GM11168 (cell line): ENCODE results near the gene ZNF451.

Experiments
- in situ Hi-C: fragments of 300-500 bp; cut with MboI; formaldehyde crosslinking; loops from one replicate; pipeline ENCODE4 v1.12.0; 2022; ENCODE audit warnings: low sequenced_read_pairs; ENCODE audit not compliant: unreplicated experiment

Gene ZNF451

DNA sequence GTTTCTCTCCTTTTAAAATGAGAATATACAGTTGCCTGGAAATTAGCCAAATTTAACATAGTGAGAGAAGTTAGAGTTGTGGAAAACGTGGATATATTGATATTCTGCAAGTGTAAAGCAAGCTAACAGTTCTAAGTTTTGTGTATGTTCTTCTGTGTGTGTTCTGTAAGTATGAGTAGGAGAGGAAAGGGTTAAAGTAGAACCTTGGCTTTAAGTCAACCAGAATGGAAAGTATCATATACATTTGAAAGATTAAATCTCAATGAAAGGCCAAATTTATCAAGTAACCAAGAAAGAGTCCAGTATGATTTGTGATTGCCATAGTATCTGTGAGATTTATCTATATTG is 52.2 kb downstream of the ZNF451 start:
- in situ Hi-C loops, result no loop called here

DNA sequence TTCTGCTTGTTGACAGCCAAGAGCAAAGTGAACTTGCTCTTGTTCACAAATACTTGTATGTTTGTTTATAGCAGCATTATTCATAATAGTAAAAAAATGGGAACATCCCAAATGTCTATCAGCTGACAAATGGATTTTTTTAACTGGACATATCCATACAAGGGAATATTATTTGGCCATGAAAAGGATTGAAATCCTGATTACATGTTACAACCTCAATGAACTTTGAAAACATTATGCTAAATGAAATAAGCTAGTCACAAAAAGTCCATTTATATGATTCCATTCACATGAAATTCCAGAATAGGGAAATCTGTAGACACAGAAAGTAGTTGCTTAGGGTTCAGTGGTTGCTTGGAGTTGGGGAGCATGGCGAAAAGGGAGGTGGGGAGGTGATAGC is 53.7 kb downstream of the ZNF451 start:
- in situ Hi-C loops, result no loop called here

DNA sequence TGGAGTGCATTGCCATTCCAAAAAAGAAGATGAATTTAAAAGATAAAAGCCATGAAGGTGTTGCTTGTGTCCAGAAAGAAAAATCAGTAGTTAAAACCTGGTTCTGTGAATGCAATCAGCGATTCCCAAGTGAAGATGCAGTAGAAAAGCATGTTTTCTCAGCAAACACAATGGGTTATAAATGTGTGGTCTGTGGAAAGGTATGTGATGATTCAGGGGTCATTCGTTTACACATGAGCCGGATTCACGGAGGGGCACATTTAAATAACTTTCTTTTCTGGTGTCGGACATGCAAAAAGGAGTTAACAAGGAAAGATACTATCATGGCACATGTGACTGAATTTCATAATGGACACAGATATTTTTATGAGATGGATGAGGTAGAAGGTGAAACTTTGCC is 57.4 kb downstream of the ZNF451 start:
- in situ Hi-C loops, result no loop called here

DNA sequence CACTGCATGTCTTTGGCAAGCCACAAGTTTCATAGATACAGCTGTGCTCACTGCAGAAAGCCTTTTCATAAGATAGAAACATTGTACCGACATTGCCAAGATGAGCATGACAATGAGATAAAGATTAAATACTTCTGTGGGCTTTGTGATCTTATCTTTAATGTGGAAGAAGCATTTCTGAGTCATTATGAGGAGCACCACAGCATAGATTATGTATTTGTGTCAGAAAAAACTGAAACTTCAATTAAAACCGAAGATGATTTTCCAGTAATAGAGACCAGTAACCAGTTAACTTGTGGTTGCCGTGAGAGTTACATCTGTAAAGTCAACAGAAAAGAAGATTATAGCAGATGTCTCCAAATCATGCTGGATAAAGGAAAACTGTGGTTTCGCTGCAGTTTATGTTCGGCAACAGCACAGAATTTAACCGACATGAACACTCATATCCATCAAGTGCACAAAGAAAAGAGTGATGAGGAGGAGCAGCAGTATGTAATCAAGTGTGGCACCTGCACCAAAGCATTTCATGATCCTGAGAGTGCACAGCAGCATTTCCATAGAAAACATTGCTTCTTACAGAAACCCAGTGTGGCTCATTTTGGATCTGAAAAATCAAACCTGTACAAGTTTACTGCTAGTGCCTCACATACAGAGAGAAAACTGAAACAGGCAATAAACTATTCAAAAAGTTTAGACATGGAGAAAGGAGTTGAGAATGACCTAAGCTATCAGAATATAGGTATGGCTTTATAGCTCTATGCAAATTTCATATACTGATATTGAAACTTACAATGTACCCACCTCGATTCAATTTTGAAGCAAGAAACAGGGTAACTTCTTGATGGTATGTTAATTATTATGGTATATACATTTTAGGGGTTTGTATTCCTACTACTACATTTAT is 58.2 kb downstream of the ZNF451 start:
- in situ Hi-C loops, result no loop called here

DNA sequence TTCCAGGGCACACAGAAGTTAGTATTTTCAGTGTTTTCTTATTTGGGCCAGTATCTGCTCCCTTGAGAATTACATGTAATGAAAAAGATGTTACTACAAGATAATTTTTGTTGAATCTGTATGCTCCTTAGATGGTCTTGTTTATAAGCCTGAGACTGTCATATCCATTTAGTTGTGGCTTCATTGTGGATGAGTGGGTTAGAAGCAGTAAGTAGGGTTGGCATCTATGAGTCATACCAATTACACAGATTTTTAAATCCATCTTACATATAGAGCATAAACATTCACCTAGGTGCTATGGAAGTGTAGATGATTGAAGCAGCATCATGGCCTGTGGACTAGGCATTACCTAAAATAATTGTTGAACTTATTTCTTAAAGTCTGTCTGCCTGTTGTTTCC is 68.7 kb downstream of the ZNF451 start:
- in situ Hi-C loops, result no loop called here

DNA sequence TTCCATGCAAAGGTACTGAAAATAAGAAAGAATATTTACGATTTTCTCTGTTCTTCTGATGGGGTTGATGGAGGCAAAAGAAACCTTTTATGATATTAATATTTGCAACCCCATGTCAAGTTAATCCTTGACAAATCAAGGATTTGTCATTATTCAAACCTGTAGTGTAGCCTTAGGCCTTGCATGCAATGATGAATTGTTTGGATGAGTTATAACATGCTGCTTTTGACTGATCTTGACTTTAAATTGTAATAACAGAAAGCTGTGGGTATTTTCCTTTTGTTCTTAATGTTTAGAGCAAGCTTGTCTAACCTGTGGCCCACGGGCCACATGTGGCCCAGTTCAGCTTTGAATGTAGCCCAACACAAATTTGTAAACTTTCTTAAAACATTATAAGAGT is 69.1 kb downstream of the ZNF451 start:
- in situ Hi-C loops, result no loop called here

DNA sequence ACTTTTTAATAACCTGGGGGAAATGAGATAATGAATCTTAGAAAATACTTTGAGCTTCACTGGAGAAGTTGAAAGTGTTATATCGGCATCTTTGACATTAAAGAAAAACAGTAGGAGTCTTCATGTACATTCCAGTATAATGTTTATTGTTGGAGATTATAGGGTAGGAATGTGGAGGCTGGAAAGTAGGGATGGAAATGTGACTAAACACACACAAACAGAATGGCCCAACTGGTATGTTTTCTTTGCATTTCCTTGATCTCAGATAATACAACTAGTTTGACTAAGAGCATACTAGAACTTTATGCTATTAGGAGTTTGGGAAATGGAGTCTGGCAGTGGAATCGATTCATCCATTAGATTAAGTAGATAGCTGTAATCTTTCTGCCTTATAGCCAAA is 72.0 kb downstream of the ZNF451 start:
- in situ Hi-C loops, result no loop called here

DNA sequence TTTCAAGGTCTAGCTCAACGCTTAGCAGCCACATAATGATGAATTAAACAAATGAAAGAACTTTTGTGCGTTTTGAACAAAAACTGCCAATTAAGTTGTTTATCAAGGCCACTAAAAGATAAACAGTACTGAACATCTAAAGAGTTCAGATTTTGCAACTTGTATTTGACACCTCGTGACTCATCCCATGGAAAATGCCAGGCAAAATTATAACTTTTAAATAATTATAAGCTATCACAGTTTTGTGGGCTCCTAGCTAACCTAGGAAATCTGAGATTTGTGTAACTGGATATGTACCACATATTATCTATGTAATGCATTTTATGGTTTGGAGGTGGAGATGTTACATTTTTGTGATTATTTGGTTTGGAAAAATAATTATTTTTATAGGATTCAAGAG is 72.5 kb downstream of the ZNF451 start:
- in situ Hi-C loops, result no loop called here

DNA sequence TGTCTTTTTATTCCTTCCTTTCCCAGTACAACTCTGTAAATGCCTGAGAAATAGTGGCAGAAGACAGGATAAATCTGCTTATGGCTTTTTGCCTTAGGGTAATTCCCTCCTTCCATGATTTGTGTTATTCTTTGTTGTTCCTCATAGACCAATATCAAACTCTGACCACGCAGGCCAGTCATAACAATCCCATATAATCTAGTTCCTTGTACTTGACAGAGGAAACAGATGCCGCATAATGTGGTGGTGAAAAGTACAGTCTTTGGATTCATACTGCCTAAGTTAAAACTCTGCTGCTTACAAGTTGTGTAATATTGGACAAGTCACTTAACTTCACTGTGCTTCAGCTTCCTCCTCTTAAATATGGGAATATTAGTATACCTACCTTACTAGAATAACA is 74.0 kb downstream of the ZNF451 start:
- in situ Hi-C loops, result no loop called here

DNA sequence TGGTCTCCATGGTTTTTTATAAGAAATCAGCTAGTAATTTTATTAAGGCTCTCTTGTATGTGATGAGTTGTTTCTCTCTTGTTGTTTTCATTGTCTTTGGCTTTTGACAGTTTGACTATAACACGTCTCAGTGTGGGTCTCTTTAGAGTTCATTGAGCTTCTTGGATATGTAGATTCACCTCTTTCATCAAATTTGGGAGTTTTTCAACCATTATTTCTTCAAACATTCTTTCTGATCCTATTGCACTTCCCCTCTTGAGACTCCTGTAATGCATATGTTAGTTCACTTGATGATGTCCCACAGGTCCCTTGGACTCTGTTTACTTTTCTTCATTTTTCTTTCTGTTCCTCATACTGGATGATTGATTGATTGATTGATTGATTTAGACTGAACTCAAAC is 75.1 kb downstream of the ZNF451 start:
- in situ Hi-C loops, result no loop called here

DNA sequence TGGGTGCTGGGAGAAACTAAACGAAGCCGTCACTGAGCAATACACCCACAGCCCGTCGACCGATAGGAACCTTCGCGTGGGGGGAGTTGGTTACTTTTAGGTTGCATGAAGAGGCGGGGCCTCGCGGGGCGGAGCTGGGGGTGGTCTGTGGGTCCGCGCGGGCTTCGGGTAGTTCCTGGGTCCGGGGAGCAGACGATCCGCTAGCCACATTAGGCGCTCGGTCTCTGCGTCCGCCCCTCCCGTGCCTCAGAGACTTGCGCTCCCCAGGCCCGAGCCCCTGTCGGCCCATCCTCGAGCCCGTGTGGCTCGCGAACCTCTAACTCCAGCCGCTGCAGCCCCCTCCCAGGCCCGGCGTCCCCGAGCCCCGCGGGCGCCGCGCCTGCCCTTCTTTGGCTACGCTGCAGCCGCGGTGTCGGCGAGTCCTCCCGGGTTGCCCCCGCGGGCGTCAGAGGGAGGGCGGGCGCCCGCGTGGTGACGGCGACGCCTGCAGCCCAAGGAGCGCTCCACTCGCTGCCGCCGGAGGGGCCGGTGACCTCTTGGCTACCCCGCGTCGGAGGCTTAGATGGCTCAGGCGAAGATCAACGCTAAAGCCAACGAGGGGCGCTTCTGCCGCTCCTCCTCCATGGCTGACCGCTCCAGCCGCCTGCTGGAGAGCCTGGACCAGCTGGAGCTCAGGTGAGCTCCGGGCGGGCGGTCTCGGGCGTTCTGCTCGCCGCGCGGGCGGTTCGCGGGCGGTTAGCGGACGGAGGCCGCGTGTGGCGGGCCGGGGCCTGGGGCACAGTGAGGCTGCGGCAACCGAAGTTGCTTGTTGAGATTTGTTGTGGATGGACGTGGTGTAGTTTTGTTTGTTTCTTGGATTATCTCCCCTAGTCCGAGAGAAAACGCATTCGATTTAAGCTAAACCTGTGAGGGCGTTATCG is 82.4 kb downstream of the ZNF451 start, which contains the start of gene BAG2:
TSS of gene BAG2 (plus strand) at position 191 of the 920 bp plus-strand sequence. CDS start at position 563, 372 bp downstream.
- in situ Hi-C loops, result no loop called here

DNA sequence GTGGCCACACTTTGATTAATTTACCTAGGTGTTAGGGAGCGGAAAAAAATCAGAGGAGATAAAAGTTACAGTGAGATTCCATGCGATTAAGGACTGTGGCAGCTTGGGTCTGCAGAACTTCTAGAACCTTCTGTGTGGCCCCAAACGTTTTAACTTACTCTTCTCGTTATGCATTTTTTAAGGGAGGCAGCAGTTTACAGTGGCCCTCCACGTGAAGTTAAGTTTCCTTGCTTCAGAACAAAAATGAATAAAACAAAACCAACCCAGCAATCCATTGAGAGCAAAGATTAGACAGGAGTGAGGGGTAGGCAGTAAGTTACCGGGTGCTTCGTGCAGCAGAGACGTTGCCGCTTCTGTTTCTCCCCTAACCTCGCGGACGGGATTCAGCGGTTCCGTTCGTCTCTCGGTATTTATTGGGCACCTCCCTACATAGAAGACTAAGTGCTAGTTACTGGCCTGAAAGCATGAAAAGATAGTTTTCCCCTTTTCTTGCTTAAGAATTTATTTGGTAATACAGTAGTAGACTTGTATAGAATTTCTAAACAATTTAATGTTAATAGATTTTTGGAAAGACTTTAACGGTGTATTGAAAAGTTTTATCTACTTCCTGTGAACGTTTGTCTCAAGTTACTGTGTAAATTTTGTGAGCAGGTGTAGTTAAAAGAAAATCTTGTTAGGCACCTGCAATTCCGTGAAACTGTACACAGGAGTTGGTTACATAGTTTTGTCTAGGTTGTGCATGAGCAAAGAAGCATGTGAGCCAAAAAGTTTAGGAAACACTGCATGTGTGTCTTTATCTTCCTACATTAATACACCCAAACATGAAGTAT is 83.3 kb downstream of the ZNF451 start:
- in situ Hi-C loops, result no loop called here

DNA sequence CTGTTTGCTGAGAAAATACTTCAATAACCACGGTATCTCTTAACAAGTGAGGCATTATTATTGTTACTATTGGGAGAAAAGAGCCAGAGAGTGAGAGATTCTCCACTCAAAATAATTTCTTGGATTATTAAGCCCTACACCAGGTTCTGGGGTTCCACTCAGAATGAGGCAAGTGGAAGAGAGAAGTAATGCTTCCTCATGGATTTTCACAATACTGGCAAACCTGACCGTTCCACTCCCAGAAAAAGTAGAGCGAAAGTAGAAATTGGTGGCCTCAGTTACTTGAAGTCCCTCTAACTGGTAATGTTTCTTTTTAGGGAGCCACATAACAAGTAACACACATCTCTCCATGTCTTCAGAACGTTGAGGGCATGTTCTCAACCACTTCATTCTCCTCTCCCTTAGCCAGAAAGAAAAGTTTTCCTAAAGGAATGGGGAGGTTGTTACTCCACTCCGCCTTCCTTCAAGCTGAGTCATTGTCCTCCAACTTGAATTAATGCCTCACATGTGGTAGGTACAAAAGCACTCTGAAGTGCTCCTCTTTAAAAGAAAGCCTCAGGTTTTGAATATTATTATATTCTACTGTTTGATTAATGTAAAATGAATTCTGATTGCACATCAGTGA is 84.0 kb downstream of the ZNF451 start:
- in situ Hi-C loops, result no loop called here

DNA sequence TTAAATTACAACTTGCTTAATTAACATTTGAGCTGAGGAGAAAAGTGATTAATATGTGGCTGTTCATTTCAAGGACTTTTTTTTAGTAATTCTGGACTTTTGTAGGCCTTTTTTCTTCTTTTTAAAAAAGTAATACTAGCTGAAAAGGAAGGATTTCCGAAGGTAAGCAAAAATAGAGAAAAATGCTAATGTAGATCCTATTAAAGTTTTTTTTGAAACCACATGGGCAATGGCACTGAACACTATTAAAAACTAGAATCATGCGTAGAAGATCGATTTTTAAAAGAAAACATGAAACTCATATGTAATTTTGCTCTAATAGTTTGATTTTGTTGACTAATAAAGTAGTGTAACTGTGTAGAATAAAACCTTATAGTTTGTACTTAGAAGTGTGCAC is 84.5 kb downstream of the ZNF451 start:
- in situ Hi-C loops, result no loop called here

DNA sequence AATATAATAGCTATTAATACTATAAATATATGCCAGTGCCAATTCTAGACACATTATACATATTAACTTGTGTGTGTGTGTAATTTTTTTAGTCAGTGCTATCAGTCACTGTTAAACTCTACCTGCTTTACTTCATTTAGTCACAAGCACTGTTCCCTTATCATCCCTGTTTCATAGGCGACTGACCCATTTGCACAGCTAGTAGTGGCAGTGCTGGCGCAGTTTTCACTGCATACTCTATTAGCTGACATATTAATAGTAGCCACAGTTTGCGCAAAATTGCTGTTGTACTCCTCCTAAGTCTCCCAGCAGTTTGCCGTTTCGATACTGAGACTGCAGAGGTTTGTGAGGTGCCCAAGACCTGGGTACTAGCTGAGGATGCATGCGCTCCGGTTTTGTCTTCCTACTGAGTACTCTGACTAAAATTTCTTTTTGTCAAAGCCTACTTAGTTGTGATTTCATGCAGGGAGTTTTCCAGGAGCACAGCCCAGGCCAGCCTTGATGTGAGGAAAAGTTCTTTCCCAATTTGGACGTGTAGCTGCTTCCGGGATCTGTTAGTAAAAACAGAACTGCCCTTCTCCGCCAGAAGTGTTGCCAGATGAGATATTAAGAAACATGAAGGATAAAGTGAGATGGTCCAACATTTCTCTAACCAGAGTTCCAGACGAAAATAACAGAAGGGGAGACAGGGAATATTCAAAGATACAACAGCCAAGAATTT is 87.7 kb downstream of the ZNF451 start:
- in situ Hi-C loops, result no loop called here

DNA sequence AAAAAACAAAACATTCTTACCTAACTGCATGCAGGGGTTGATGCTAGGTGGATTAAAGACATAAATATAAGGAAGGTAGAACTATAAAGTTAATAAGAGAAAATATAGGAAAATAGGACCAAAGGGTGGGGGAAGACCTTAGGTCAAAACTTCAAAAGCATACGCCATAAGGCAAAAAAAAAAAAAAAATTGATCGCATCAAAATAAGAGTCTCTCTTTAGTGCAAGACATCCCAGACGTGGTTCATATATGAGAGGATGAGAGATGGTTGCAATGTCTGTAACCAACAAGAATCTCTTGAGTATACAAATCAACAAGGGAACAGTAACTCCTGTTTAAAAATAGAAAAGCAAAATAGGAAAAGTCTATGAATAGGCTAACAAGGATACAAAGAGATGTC is 90.6 kb downstream of the ZNF451 start:
- in situ Hi-C loops, result no loop called here

DNA sequence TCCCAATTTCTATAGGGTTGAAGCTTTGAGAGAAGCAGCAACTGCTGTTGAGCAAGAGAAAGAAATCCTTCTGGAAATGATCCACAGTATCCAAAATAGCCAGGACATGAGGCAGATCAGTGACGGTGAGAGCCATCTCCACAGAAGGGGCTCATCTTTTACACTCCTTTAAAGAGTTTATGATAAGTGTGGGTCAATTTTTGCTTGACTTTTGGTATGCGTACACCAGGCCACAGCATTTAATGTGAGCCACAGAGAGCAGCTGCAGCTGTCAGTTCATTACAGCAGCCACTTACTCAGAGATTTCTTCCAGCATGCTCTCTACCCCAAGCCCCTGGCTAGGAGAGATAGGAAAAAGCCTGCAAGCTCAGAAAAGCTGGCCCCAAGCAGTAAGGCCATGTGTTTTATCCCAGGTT is 92.0 kb downstream of the ZNF451 start:
- in situ Hi-C loops, result no loop called here

DNA sequence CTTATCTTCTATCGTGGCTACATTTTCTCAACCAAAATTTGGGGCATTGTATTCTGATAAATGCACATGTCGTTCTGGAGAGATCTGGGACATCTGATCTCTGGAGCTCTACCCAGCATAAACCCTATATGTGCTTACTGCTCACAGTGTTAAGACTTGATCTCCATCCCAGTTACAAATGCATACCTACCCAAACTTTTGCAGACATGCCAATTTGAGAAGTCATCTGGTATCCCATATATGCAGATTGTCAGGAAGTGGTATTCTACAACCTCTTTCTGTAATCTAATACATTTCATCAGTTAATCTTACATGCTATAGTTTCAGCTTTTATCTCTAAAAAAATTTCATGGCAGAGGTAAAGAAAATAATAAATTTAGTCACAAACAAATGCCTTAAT is 93.3 kb downstream of the ZNF451 start:
- in situ Hi-C loops, result no loop called here

DNA sequence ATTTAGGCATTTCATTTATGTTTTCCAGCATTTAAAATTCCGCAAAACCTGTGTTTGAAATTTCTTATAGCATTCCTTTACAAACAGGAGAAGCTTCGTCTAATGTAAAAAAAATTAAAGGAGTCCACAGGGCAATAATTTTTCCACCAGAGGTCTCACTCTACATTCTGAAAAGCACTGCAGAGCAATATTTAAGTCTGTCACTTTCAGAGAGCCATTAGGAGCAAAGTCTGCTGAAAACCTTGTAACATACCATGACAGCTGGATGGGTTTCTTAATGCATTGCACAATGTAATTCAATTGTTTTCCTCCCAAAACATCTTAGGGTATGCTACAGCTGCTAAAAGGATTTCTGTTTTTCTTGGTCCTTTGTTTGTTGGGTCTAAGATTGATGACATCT is 100.2 kb downstream of the ZNF451 start:
- in situ Hi-C loops, result no loop called here
